ENCODE results near the gene TPI1. TPM values are rescaled to one million over a fixed set of nuclear protein-coding genes. Genes with fewer than 3 reads are reported as not detected.
"Not testable (repeated sequence)": the region's sequence is repeated elsewhere in the genome, so short reads cannot be mapped to it uniquely, and the experiment has no call there.

Gene TPI1
- total RNA-seq, 4 donors from 2014 or later, result 360 to 671 (median 400) TPM

DNA sequence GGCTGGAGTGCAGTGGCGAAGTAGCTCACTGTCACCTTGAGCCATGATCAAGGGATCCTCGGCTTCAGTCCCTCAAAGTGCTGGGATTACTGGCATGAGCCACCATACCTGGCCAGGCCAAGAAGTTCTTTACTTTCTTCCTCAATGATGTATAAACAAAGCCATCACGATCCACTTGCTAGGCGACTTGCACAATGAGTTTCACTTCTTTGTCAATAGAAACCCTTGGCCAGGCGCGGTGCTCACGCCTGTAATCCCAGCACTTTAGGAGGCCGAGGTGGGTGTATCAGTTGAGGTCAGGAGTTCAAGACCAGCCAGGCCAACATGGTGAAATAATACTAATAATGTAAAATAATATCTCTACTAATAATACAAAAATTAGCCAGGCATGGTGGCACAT, 20.1 kb downstream of the TPI1 start:
- intact Hi-C loops (cut with DNase I; ENCODE audit: low total_unique reads), result no loop called here
- Histone ChIP-seq H3K36me3 (no peaks in the 10 kb centered on the region), H3K27ac (peak overlapping the region; percentile 23 to 39 (median 28)), H3K9me3 (no peaks in the 10 kb centered on the region), H3K27me3 (no peaks in the 10 kb centered on the region), H3K4me3 (no peak overlapping the region), H3K4me1 (peaks cover 3 to 21% (median 16%) of the 10 kb centered on the region in 4 donors)
- WGBS, 2 donors (ENCODE audit: low coverage in 1 of 2), result 61 to 63% methylated on average over 5 to 8 of the region's 8 CpGs
- TF ChIP-seq POLR2AphosphoS5 (IDR thresholded peaks at IDR 0.05), result no peak
- no peak for TF ChIP-seq EP300 (IDR thresholded peaks at IDR 0.05; ENCODE audit: low read depth)
- no peak for TF ChIP-seq POLR2A (IDR thresholded peaks at IDR 0.05)
- TF ChIP-seq CTCF (IDR thresholded peaks at IDR 0.05), result no peak
- in situ Hi-C loops (cut with MboI; ENCODE audit: low pct_ligation_motif_present in 1 of 4, low pct_unique_long_range_greater_than_20kb in 1 of 4, low sequenced_read_pairs in 3 of 4), result no loop called here
- no peak for DNase-seq

DNA sequence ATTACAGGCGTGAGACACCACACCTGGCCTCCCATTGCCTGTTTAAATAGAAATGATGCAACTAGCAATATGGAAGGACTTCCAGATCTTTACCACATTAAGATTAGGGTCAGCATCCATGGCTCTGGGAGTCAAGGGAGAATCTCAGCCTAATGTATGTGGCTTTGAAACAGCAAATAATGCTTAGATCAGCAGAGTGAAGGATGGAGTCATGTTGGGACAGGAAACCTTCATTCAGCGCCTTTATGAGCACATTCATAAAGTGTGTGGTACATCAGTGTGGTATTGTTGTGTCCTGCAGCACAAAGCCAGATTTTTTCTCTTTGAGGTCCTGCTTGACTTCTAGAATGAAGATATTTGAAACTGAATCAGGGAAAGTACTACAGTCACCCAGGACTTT, 21.0 kb downstream of the TPI1 start:
- TF ChIP-seq POLR2AphosphoS5 (IDR thresholded peaks at IDR 0.05) (no peak), POLR2A (IDR thresholded peaks at IDR 0.05) (no peak), EP300 (IDR thresholded peaks at IDR 0.05; ENCODE audit: low read depth) (no peak), CTCF (IDR thresholded peaks at IDR 0.05) (no peak)
- 70 to 92% methylated on average over 1 to 2 of the region's 2 CpGs for WGBS, 2 donors (ENCODE audit: low coverage in 1 of 2)
- Histone ChIP-seq H3K4me3 (no peak overlapping the region), H3K9me3 (no peaks in the 10 kb centered on the region), H3K4me1 (peaks cover 3 to 21% (median 16%) of the 10 kb centered on the region in 4 donors), H3K27ac (no peak overlapping the region), H3K36me3 (no peaks in the 10 kb centered on the region), H3K27me3 (no peaks in the 10 kb centered on the region)
- in situ Hi-C loops (cut with MboI; ENCODE audit: low pct_ligation_motif_present in 1 of 4, low pct_unique_long_range_greater_than_20kb in 1 of 4, low sequenced_read_pairs in 3 of 4), result no loop called here
- intact Hi-C loops (cut with DNase I; ENCODE audit: low total_unique reads), result no loop called here
- DNase-seq, result no peak

- DNase-seq; intact Hi-C loops (cut with DNase I; ENCODE audit: low total_unique reads); H3K9me3 ChIP-seq; H3K36me3 ChIP-seq; H3K27me3 ChIP-seq; H3K27ac ChIP-seq; in situ Hi-C loops (cut with MboI; ENCODE audit: low pct_ligation_motif_present in 1 of 4, low pct_unique_long_range_greater_than_20kb in 1 of 4, low sequenced_read_pairs in 3 of 4); H3K4me3 ChIP-seq: not testable (repeated sequence)
- WGBS, 2 donors (ENCODE audit: low coverage in 1 of 2), result 59 to 85% methylated on average over 3 to 7 of the region's 7 CpGs
- peaks cover 3 to 21% (median 16%) of the 10 kb centered on the region in 4 donors for H3K4me1 ChIP-seq
Measured at GRCh38 chr12:6888794-6889193, 21.5 kb downstream of the TPI1 start.

DNA sequence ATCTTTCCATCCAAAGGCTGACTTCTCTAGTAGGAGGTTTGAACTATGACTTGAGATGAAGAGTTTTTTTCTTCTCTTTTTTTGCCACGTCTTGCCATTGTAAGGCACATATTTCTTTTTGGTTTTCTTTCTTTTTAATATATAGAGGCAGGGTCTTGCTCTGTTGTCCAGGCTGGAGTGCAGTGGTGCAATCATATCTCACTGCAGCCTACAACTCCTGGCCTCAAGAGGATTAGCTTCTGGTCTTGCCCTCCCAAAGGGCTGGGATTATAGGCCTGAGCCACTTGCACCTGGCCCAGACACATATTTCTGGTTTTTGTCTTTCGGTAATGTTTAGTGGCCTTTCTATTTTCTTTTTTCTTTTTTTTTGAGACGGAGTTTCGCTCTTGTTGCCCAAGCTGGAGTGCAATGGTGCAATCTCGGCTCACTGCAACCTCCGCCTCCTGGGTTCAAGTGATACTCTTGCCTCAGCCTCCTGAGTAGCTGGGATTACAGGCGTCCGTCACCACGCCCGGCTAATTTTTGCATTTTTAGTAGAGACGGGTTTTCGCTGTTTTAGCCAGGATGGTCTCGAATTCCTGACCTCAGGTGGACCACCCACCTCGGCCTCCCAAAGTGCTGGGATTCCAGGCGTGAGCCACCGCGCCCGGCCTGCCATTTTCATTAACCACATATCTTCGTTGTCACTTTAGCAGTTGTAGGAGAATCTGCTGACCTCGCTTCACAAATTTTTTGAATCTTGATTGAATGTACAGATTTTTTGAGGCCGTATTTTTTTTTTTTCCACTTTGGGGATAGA, 22.6 kb downstream of the TPI1 start:
- H3K27me3 ChIP-seq; H3K36me3 ChIP-seq; H3K4me3 ChIP-seq; intact Hi-C loops (cut with DNase I; ENCODE audit: low total_unique reads); H3K9me3 ChIP-seq; DNase-seq; in situ Hi-C loops (cut with MboI; ENCODE audit: low pct_ligation_motif_present in 1 of 4, low pct_unique_long_range_greater_than_20kb in 1 of 4, low sequenced_read_pairs in 3 of 4): not testable (repeated sequence)
- Histone ChIP-seq H3K27ac (peak overlapping the region; percentile 89 to 97 (median 92)), H3K4me1 (peaks cover 3 to 21% (median 16%) of the 10 kb centered on the region in 4 donors)
- 86 to 95% methylated on average over 10 to 21 of the region's 21 CpGs for WGBS, 2 donors (ENCODE audit: low coverage in 1 of 2)

GRCh38 chr12:6890789-6891645, 23.7 kb downstream of the TPI1 start:
- DNase-seq, result peak; percentile 99
- Histone ChIP-seq H3K9me3 (no peaks in the 10 kb centered on the region), H3K27me3 (no peaks in the 10 kb centered on the region), H3K4me1 (peaks cover 3 to 21% (median 16%) of the 10 kb centered on the region in 4 donors), H3K4me3 (peak overlapping the region; percentile 28 to 60 (median 49)), H3K27ac (peak overlapping the region; percentile 89 to 97 (median 92)), H3K36me3 (no peaks in the 10 kb centered on the region)
- TF ChIP-seq EP300 (IDR thresholded peaks at IDR 0.05; ENCODE audit: low read depth) (no peak), CTCF (IDR thresholded peaks at IDR 0.05) (peak; percentile 77 to 95 (median 81)), POLR2AphosphoS5 (IDR thresholded peaks at IDR 0.05) (peak; percentile 69 to 82 (median 79)), POLR2A (IDR thresholded peaks at IDR 0.05) (peak; percentile 54)
- intact Hi-C loops (cut with DNase I; ENCODE audit: low total_unique reads), result no loop called here
- WGBS, 2 donors (ENCODE audit: low coverage in 1 of 2), result 3% methylated on average over 11 to 41 of the region's 68 CpGs
- in situ Hi-C loops (cut with MboI; ENCODE audit: low pct_ligation_motif_present in 1 of 4, low pct_unique_long_range_greater_than_20kb in 1 of 4, low sequenced_read_pairs in 3 of 4), result no loop called here
